HepG2 (cell line): ENCODE measurements around the gene HSD11B2. TPM values are rescaled to one million over a fixed set of nuclear protein-coding genes. Genes with fewer than 3 reads are reported as not detected.

Source experiments
- ARID5B ChIP-seq: IDR thresholded peaks from 2 replicates; pipeline ENCODE4 v1.4.0; 2020; ENCODE audit warnings: mild to moderate bottlenecking, missing genetic modification reagents
- BHLHE40 ChIP-seq: IDR thresholded peaks from 2 replicates; pipeline ENCODE4 v1.6.1; 2011; ENCODE audit warnings: low read length, improper control_type of control experiment
- CTCF ChIP-seq: sonication (generic); formaldehyde crosslinking; IDR thresholded peaks from 2 replicates; pipeline ENCODE4 v1.5.0; 2020; ENCODE audit warnings: mild to moderate bottlenecking, missing genetic modification reagents, moderate library complexity
- HNRNPL ChIP-seq: fragments of 200-400 bp; formaldehyde crosslinking; IDR thresholded peaks from 2 replicates; pipeline ENCODE4 v1.6.1; 2017; ENCODE audit warnings: mild to moderate bottlenecking, low read depth, low read length
- KLF16 ChIP-seq, 2 experiments: sonication (generic) in 1 of 2; formaldehyde crosslinking in 1 of 2; IDR thresholded peaks; 2 replicates each; pipeline versions ENCODE4 v1.6.1 to v1.8.0; 2016 to 2023; ENCODE audit warnings: missing genetic modification reagents in 2 of 2, missing compliant biosample characterization in 1 of 2
- MATR3 ChIP-seq: sonication (generic); formaldehyde crosslinking; IDR thresholded peaks from 2 replicates; pipeline ENCODE4 v1.4.0; 2020; ENCODE audit warnings: missing genetic modification reagents
- MYC ChIP-seq: sonication (generic); formaldehyde crosslinking; IDR thresholded peaks from 2 replicates; pipeline ENCODE4 v1.9.0; 2021; ENCODE audit warnings: missing genetic modification reagents, borderline replicate concordance
- RFXANK ChIP-seq: IDR thresholded peaks from 2 replicates; pipeline ENCODE4 v1.6.1; 2016
- ZNF318 ChIP-seq: sonication (generic); formaldehyde crosslinking; IDR thresholded peaks from 2 replicates; pipeline ENCODE4 v1.4.0; 2020; ENCODE audit warnings: mild to moderate bottlenecking, missing genetic modification reagents
- ZNF326 ChIP-seq: sonication (generic); formaldehyde crosslinking; IDR thresholded peaks from 2 replicates; pipeline ENCODE4 v1.4.0; 2020; ENCODE audit warnings: missing genetic modification reagents, borderline replicate concordance
- ZNF576 ChIP-seq: sonication (generic); formaldehyde crosslinking; IDR thresholded peaks from 2 replicates; pipeline ENCODE4 v1.4.0; 2020; ENCODE audit warnings: mild to moderate bottlenecking, missing genetic modification reagents
- ZXDC ChIP-seq: sonication (generic); formaldehyde crosslinking; IDR thresholded peaks from 2 replicates; pipeline ENCODE4 v1.5.0; 2020; ENCODE audit warnings: mild to moderate bottlenecking, missing genetic modification reagents
- polyA plus RNA-seq, 8 experiments: library from polyadenylated mRNA; depleted of rRNA in 3 of 8; stranded (reverse) in 7 of 8; unstranded in 1 of 8; fragments of >200 nt; fragmentation: Illumina TruSeq in 4 of 8; extraction: Trizol in 4 of 8; gene quantifications; 2 replicates each; pipeline versions ENCODE4 v1.2.1 to v1.2.3, GENCODE V29; 2011 to 2016; ENCODE audit warnings: low read depth in 4 of 8, missing spikeins in 1 of 8, mixed read lengths in 1 of 8; ENCODE audit not compliant: insufficient read depth in 1 of 8
- total RNA-seq, 5 experiments: library from RNA; depleted of rRNA; stranded (reverse); fragments of >200 nt; fragmentation: Illumina TruSeq; extraction: Trizol; gene quantifications; 2 replicates each; pipeline ENCODE4 v1.2.3, GENCODE V29; 2016; ENCODE audit warnings: low read depth in 1 of 5

The HSD11B2 gene
- total and polyA plus RNA-seq, 2 of the 13 experiments (the other 11 are each of a cell fraction or from before 2014, with no cell fraction given), result 8.9 to 13.6 TPM

- TF ChIP-seq ARID5B (no peak), HNRNPL (peak; percentile 62; the same call in 1 of the 2 replicates), KLF16 (CRISPR knock-in tag; IDR thresholded peaks at IDR 0.05) (no peak), MATR3 (CRISPR knock-in tag) (no peak), BHLHE40 (no peak), ZNF576 (CRISPR knock-in tag) (no peak), CTCF (CRISPR knock-in tag) (peak; percentile 93), ZNF318 (CRISPR knock-in tag) (no peak), ZNF326 (CRISPR knock-in tag) (no peak), MYC (CRISPR knock-in tag) (0 out of 2 replicates have a peak, but pooled peaks have one; percentile 15), RFXANK (CRISPR knock-in tag) (no peak), ZXDC (CRISPR knock-in tag) (no peak)
Measured at GRCh38 chr16:67447508-67448076, 16.7 kb downstream of the HSD11B2 start (continued).
